Ovary (tissue), 9 donors: ENCODE results near the gene HS3ST6. TPM values are rescaled to one million over a fixed set of nuclear protein-coding genes. Genes with fewer than 3 reads are reported as not detected.
"Not testable (repeated sequence)": the region's sequence is repeated elsewhere in the genome, so short reads cannot be mapped to it uniquely, and the experiment has no call there.

Experiments
- DNase-seq, 5 donors: peaks; one replicate each; pipeline ENCODE4 v3.0.0-alpha.2; 2019 to 2020
- H3K27ac ChIP-seq, 2 donors: fragments of 200-600 bp; one replicate each; pipeline versions ENCODE4 v1.5.1 to v1.8.0; 2019 to 2022
- H3K27me3 ChIP-seq: fragments of 200-600 bp; one replicate; pipeline ENCODE4 v1.8.0; 2022
- H3K36me3 ChIP-seq: fragments of 200-600 bp; sonication (generic); one replicate; pipeline ENCODE4 v1.5.1; 2019
- H3K4me1 ChIP-seq: one replicate; pipeline ENCODE4 v1.8.1; 2013; ENCODE audit warnings: mild to moderate bottlenecking, moderate library complexity; ENCODE audit not compliant: insufficient read depth
- H3K4me3 ChIP-seq: fragments of 200-600 bp; sonication (generic); one replicate; pipeline ENCODE4 v1.5.1; 2017
- H3K9me3 ChIP-seq, 2 donors: fragments of 200-600 bp in 1 of 2; sonication (generic) in 1 of 2; one replicate each; pipeline versions ENCODE4 v1.5.1 to v1.8.1; 2013 to 2019; ENCODE audit warnings: mild to moderate bottlenecking in 1 of 2, moderate library complexity in 1 of 2
- EP300 ChIP-seq: sonication (generic); formaldehyde crosslinking; IDR thresholded peaks from one replicate; pipeline ENCODE4 v1.6.1; 2017; ENCODE audit warnings: antibody characterized with exemption
- POLR2A ChIP-seq: fragments of 450-650 bp; IDR thresholded peaks from one replicate; pipeline ENCODE4 v1.6.1; 2017; ENCODE audit warnings: antibody characterized with exemption, mild to moderate bottlenecking, moderate library complexity
- WGBS, 3 donors: extraction: QIAGEN DNeasy Blood & Tissue Kit in 1 of 3; methylation state at CpG; one replicate each; pipeline versions ENCODE4 v1.1.5 to v1.1.7; 2013 to 2017; 5-methylcytosine and 5-hydroxymethylcytosine counted together
- intact Hi-C, 4 donors: fragments of 100-400 bp; cut with DNase I; formaldehyde crosslinking; loops; one replicate each; pipeline versions ENCODE4 v1.11.0 to v1.15.1; 2022 to 2023
- polyA plus RNA-seq, 2 donors: library from polyadenylated mRNA; stranded (reverse); fragments of 200-250 nt in 1 of 2; fragments of 350-450 nt in 1 of 2; fragmentation: Illumina TruSeq in 1 of 2; extraction: RNeasy Lipid Tissue Mini Kit (QIAGEN cat#74804) in 1 of 2; gene quantifications; one replicate each; pipeline ENCODE4 v1.2.3, GENCODE V29; 2013 to 2014
- total RNA-seq, 7 donors: library from RNA; depleted of rRNA in 2 of 7; stranded (reverse); fragments of >200 nt in 2 of 7; fragmentation: NEBNext Ultra II Directional in 3 of 7; extraction: Animal tissue kit (Norgen Biotek cat#: 25700) in 3 of 7; gene quantifications; one replicate each; pipeline versions ENCODE4 v1.1.0 to v1.2.4, GENCODE V29; 2016 to 2023
- TF ChIP-seq, protein P1 (sequence below), 3 donors: fragments of 450-650 bp in 2 of 3; fragments of 200-600 bp in 1 of 3; IDR thresholded peaks; one replicate each; pipeline versions ENCODE4 v1.5.1 to v1.8.0; 2016 to 2022; ENCODE audit warnings: antibody characterized with exemption in 3 of 3, mild to moderate bottlenecking in 1 of 3
- donor health status: DM: no; HTN: no; CAD: no; lungs with moderate emphysema.
- donor health status: DM: no; HTN: no; CAD: no.
- donor health status: Bipolar disorder and iron deficiency.
- donor health status: DM: yes; HTN: yes; CAD: no.
- donor health status: DM: no; HTN: no; CAD: no.
- donor health status: DM: yes; HTN: yes; CAD: no.

HS3ST6 gene
- total and polyA plus RNA-seq, 9 donors, result 0.69 to 1.8 TPM; not detected in 7

DNA sequence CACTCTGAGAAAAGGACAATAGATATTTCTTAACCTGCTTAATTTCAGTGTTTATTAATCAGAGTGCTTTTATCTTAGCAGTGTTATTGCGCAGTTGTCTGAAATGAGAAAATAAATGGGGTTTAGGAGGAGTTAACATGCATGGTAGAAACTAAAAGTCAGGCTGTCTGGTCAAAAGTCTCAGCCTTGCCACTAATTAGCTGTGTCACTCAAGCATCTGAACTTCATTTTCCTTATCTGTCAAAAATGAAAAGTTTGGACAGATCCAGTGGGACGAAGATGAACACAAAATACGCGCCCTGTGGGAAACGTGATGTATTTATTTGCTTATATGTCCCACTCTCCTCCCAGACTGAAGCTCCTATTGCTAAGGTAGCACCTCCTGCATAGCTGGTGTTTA is 40.0 kb downstream of the HS3ST6 start:
- no peak for DNase-seq
- no peak for TF ChIP-seq EP300
- TF ChIP-seq POLR2A, result no peak
- TF ChIP-seq, protein P1, sequence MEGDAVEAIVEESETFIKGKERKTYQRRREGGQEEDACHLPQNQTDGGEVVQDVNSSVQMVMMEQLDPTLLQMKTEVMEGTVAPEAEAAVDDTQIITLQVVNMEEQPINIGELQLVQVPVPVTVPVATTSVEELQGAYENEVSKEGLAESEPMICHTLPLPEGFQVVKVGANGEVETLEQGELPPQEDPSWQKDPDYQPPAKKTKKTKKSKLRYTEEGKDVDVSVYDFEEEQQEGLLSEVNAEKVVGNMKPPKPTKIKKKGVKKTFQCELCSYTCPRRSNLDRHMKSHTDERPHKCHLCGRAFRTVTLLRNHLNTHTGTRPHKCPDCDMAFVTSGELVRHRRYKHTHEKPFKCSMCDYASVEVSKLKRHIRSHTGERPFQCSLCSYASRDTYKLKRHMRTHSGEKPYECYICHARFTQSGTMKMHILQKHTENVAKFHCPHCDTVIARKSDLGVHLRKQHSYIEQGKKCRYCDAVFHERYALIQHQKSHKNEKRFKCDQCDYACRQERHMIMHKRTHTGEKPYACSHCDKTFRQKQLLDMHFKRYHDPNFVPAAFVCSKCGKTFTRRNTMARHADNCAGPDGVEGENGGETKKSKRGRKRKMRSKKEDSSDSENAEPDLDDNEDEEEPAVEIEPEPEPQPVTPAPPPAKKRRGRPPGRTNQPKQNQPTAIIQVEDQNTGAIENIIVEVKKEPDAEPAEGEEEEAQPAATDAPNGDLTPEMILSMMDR (IDR thresholded peaks at IDR 0.05), result no peak
- Histone ChIP-seq H3K4me1 (no peaks in the 10 kb centered on the region), H3K27me3 (no peaks in the 10 kb centered on the region), H3K9me3 (no peaks in the 10 kb centered on the region), H3K27ac (no peak overlapping the region), H3K36me3 (no peaks in the 10 kb centered on the region), H3K4me3 (no peak overlapping the region)
- 44 to 62% (median 44%) methylated on average over 5 of the region's 5 CpGs for WGBS, 3 donors
- intact Hi-C loops, result no loop called here

DNA sequence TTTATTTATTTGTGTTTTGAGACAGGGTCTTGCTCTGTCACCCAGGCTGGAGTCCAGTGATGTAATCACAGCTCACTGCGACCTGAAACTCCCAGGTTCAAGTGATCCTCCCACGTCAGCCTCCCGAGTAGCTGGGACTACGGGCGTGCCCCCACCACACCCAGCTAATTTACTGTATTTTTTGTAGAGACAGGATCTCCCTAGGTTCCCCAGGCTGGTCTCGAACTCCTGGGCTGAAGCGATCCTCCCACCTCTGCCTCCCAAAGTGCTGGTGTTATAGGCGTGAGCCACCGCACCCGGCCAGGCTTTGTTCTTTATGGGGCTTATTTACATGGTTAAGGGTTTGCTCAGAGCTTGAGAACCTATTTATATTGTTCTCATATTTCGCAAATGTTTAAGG is 40.4 kb downstream of the HS3ST6 start:
- no peaks in the 10 kb centered on the region for H3K36me3 ChIP-seq
- intact Hi-C loops, result no loop called here
- H3K4me1 ChIP-seq, result no peaks in the 10 kb centered on the region
- no peak for DNase-seq
- no peaks in the 10 kb centered on the region for H3K9me3 ChIP-seq
- H3K4me3 ChIP-seq, result no peak overlapping the region
- no peak overlapping the region for H3K27ac ChIP-seq
- TF ChIP-seq POLR2A (no peak), EP300 (no peak)
- TF ChIP-seq, protein P1 (IDR thresholded peaks at IDR 0.05), result no peak
- WGBS, 3 donors, result 36 to 48% (median 45%) methylated on average over 11 of the region's 11 CpGs
- no peaks in the 10 kb centered on the region for H3K27me3 ChIP-seq

DNA sequence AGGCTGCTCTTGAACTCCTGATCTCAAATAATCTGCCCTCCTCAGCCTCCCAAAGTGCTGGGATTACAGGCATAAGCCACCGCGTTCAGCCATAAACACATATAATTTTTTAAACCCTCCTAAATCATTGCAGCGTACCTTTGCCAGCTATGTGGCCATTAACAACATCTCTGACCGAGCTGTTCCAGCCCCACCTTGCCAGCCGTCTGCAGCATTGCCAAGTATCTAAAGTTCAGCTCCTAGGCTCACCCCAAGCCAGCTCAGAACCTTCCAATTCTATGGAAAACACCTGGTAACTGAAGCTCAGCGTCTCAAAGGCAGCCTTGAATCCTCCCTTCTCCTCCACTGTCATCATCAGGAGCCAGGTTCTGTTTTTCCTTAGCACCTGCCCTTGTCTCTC is 41.1 kb downstream of the HS3ST6 start:
- no peak for DNase-seq
- intact Hi-C loops, result no loop called here
- TF ChIP-seq, protein P1 (IDR thresholded peaks at IDR 0.05), result no peak
- TF ChIP-seq POLR2A, result no peak
- TF ChIP-seq EP300, result no peak
- H3K4me1 ChIP-seq, result peaks cover 3% of the 10 kb centered on the region
- peaks cover 0 to under 1% of the 10 kb centered on the region in 2 donors for H3K9me3 ChIP-seq
- H3K36me3 ChIP-seq, result no peaks in the 10 kb centered on the region
- no peak overlapping the region for H3K4me3 ChIP-seq
- no peak overlapping the region for H3K27ac ChIP-seq
- peaks cover 3% of the 10 kb centered on the region for H3K27me3 ChIP-seq
- WGBS, 3 donors, result 39 to 48% (median 43%) methylated on average over 6 of the region's 6 CpGs

DNA sequence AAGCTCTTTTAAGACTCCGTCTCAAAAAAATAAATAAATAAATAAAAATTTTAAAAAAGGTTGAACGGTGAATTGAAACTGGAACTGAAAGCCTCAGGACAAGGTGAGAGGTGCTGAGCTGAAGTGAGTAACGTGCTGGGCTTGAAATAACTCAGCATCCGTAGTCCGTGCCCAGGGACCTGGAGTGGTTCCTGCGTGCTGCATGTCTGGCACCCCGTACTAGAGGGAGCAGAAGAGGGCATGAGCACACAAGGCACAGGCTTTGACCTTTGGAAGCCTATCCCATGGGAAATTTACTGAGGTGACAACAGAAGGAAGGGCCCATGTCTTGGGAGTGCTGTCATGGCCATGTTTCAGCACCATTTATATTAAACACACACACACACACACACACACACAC is 41.7 kb downstream of the HS3ST6 start:
- WGBS, 3 donors, result 73 to 81% (median 77%) methylated on average over 7 of the region's 7 CpGs
- no peak overlapping the region for H3K4me3 ChIP-seq
- H3K36me3 ChIP-seq, result no peaks in the 10 kb centered on the region
- DNase-seq, result no peak
- intact Hi-C loops, result no loop called here
- H3K9me3 ChIP-seq, result peaks cover 0 to 3% of the 10 kb centered on the region in 2 donors
- peaks cover 3% of the 10 kb centered on the region for H3K27me3 ChIP-seq
- H3K27ac ChIP-seq, result no peak overlapping the region
- no peak for TF ChIP-seq POLR2A
- TF ChIP-seq EP300, result no peak
- H3K4me1 ChIP-seq, result peaks cover 5% of the 10 kb centered on the region

DNA sequence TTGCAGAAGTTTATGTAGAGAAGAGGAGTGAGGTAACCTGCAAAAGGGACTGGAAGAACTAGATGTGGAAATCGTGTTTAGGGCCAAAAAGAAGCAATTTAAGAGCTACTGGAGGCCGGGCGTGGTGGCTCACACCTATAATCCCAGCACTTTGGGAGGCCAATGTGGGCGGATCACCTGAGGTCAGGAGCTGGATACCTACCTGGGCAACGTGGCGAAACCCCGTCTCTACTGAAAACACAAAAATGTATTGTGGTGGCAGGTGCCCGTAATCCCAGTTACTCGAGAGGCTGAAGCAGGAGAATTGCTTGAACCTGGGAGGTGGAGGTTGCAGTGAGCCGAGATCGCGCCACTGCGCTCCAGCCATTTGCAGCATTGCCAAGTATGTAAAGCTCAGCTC is 42.1 kb downstream of the HS3ST6 start:
- H3K36me3 ChIP-seq, DNase-seq, H3K4me1 ChIP-seq, intact Hi-C loops, H3K4me3 ChIP-seq, H3K27ac ChIP-seq, H3K27me3 ChIP-seq, H3K9me3 ChIP-seq: not testable (repeated sequence)
- WGBS, 3 donors, result 85 to 89% (median 85%) methylated on average over 13 of the region's 13 CpGs

DNA sequence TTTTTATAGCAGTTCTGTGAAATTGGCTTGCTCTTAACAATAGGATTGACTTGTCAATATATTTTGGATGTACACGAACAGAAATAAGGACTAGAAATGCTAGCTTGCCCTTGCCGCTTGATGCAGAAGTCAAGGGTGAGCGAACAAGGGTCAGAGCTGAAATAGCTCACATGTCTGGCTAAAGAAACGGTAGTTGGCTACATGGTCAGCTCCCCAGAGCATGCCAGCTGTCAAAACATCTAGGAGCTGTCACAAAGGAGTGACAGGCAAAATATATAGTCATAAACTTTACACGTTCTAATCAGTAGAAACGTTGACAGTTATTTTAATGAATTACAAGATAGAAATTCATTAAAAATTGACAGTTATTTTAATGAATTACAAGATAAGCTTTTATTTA is 43.4 kb downstream of the HS3ST6 start:
- intact Hi-C loops, result no loop called here
- TF ChIP-seq EP300 (no peak), POLR2A (no peak)
- TF ChIP-seq, protein P1 (IDR thresholded peaks at IDR 0.05), result no peak
- Histone ChIP-seq H3K4me1 (peaks cover 5% of the 10 kb centered on the region), H3K27me3 (peaks cover 3% of the 10 kb centered on the region), H3K9me3 (peaks cover 0 to 3% of the 10 kb centered on the region in 2 donors), H3K4me3 (no peak overlapping the region), H3K36me3 (no peaks in the 10 kb centered on the region), H3K27ac (no peak overlapping the region)
- 29 to 34% (median 33%) methylated on average over 6 of the region's 6 CpGs for WGBS, 3 donors
- no peak for DNase-seq
